Kidney (tissue), 14 donors: Measurements from ENCODE around the gene PHTF2. TPM values are rescaled to one million over a fixed set of nuclear protein-coding genes. Genes with fewer than 3 reads are reported as not detected.
A peak's percentile ranks its signal among the peaks of the same experiment; 100 is the strongest.

ENCODE experiments used
- DNase-seq, 5 donors: peaks; one replicate each; pipeline ENCODE4 v3.0.0-alpha.2; 2013 to 2020
- FAIRE-seq: peaks from 2 replicates; lab custom pipeline; 2012; peaks lifted over from hg19 to GRCh38; lab: Jason Lieb, UNC
- H3K27ac ChIP-seq, 2 donors: one replicate each; pipeline ENCODE4 v1.7.0; 2013; ENCODE audit warnings: low read depth in 2 of 2, low read length in 2 of 2, inconsistent platforms in 1 of 2
- H3K27me3 ChIP-seq: one replicate; pipeline ENCODE4 v1.7.1; 2013; ENCODE audit warnings: low read length, inconsistent platforms; ENCODE audit not compliant: control insufficient read depth, insufficient read depth
- H3K36me3 ChIP-seq, 3 donors: one replicate each; pipeline versions ENCODE4 v1.7.0 to v1.7.1; 2013; ENCODE audit warnings: low read length in 3 of 3, control low read depth in 1 of 3, inconsistent platforms in 1 of 3; ENCODE audit not compliant: insufficient read depth in 3 of 3, control insufficient read depth in 2 of 3
- H3K4me1 ChIP-seq, 3 donors: one replicate each; pipeline versions ENCODE4 v1.7.0 to v1.7.1; 2013; ENCODE audit warnings: low read length in 3 of 3, inconsistent platforms in 1 of 3, low read depth in 1 of 3; ENCODE audit not compliant: control insufficient read depth in 2 of 3, insufficient read depth in 2 of 3
- H3K4me3 ChIP-seq, 3 donors: one replicate each; pipeline versions ENCODE4 v1.7.0 to v1.8.1; 2013; ENCODE audit warnings: low read length in 3 of 3, control low read depth in 1 of 3, inconsistent platforms in 1 of 3
- H3K9ac ChIP-seq, 3 donors: one replicate each; pipeline versions ENCODE4 v1.7.0 to v1.7.1; 2013; ENCODE audit warnings: low read length in 3 of 3, control low read depth in 1 of 3, inconsistent platforms in 1 of 3
- H3K9me3 ChIP-seq, 3 donors: one replicate each; pipeline versions ENCODE4 v1.7.0 to v1.7.1; 2013; ENCODE audit warnings: low read length in 3 of 3, control low read depth in 1 of 3, inconsistent platforms in 1 of 3; ENCODE audit not compliant: control insufficient read depth in 2 of 3, insufficient read depth in 1 of 3
- intact Hi-C: fragments of 100-400 bp; cut with DNase I; formaldehyde crosslinking; loops from one replicate; pipeline ENCODE4 v1.11.1; 2022
- polyA plus RNA-seq: library from polyadenylated mRNA; stranded (reverse); fragments of 350-450 nt; fragmentation: Illumina TruSeq; extraction: RNeasy Lipid Tissue Mini Kit (QIAGEN cat#74804); gene quantifications from one replicate; pipeline ENCODE4 v1.2.3, GENCODE V29; 2014; ENCODE audit warnings: low read depth, low replicate concordance; ENCODE audit not compliant: insufficient read depth
- total RNA-seq: library from RNA; stranded (reverse); fragmentation: NEBNext Ultra II Directional; extraction: Animal tissue kit (Norgen Biotek cat#: 25700); gene quantifications from one replicate; pipeline ENCODE4 v1.2.1, GENCODE V29; 2021
- TF ChIP-seq, protein P1 (sequence below): IDR thresholded peaks from 3 replicates; pipeline ENCODE4 v1.5.1; 2012; ENCODE audit warnings: mild to moderate bottlenecking, moderate library complexity, borderline replicate concordance; ENCODE audit not compliant: insufficient read depth; ENCODE audit errors: extremely low read depth
- donor health status: control.
- donor health status: control.
- donor health status: control.
- donor health status: control.
- donor health status: control.
- donor health status: DM: yes; HTN: yes; CAD: no.
- donor health status: Normal renal cell carcinoma (clear cell type).

Gene PHTF2
- total and polyA plus RNA-seq, 2 donors from 2014 or later = 6.0 to 13.8 TPM

DNA sequence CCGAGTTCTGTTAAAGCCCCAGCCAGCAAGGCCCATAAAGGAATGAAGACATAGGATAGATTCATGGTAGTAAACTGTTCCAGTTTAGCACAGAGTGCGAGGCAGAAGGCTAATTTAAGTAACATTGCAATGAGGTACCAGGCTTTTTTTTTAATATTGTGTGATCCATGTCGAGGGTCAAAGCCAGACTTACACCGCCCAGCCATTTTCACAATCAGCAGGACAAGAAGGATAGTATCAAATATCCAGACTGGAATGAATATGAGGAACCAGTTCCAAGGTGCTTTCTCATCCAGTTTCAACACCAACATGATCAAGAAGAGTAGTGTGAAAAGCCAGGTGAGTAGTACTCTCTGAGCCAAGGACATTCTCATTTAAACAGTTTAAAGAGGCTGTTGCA, 4.6 kb upstream of the PHTF2 start:
- no peak for FAIRE-seq

DNA sequence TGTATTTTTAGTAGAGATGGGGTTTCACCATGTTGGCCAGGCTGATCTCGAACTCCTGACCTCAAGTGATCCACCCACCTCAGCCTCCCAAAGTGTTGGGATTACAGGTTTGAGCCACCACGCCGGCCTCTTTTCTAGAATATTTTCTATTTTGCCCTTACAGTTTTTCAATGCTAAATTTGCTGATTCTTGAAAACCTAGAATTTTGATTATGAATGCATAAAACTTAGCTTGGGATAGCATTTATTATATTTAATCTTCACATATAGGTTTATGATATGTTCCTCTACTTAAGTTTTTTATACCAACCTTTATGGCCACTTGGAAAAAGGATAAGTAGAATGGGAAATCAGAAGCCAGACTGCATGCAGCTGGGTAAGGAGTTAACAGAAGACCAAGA, 2.5 kb upstream of the PHTF2 start:
- no peaks in the 10 kb centered on the region for H3K9me3 ChIP-seq
- H3K4me3 ChIP-seq = no peak overlapping the region
- H3K27ac ChIP-seq = no peak overlapping the region
- H3K27me3 ChIP-seq = no peaks in the 10 kb centered on the region
- no peak for DNase-seq
- intact Hi-C loops = no loop called here
- FAIRE-seq = no peak
- H3K36me3 ChIP-seq = peaks cover 0 to 2% (median 0%) of the 10 kb centered on the region in 3 donors
- peaks cover 0 to 16% (median 3%) of the 10 kb centered on the region in 3 donors for H3K4me1 ChIP-seq
- H3K9ac ChIP-seq = peak overlapping the region in 1 of 3 donors; percentile 5
- TF ChIP-seq, protein P1, sequence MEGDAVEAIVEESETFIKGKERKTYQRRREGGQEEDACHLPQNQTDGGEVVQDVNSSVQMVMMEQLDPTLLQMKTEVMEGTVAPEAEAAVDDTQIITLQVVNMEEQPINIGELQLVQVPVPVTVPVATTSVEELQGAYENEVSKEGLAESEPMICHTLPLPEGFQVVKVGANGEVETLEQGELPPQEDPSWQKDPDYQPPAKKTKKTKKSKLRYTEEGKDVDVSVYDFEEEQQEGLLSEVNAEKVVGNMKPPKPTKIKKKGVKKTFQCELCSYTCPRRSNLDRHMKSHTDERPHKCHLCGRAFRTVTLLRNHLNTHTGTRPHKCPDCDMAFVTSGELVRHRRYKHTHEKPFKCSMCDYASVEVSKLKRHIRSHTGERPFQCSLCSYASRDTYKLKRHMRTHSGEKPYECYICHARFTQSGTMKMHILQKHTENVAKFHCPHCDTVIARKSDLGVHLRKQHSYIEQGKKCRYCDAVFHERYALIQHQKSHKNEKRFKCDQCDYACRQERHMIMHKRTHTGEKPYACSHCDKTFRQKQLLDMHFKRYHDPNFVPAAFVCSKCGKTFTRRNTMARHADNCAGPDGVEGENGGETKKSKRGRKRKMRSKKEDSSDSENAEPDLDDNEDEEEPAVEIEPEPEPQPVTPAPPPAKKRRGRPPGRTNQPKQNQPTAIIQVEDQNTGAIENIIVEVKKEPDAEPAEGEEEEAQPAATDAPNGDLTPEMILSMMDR = no peak

More for the DNA sequence above, 4.6 kb upstream of the PHTF2 start:
- no peak overlapping the region for H3K4me3 ChIP-seq
- H3K9me3 ChIP-seq = no peaks in the 10 kb centered on the region
- TF ChIP-seq, protein P1 = no peak
- H3K27ac ChIP-seq = no peak overlapping the region
- peaks cover 0 to 12% (median 0%) of the 10 kb centered on the region in 3 donors for H3K4me1 ChIP-seq
- no peak overlapping the region for H3K9ac ChIP-seq
- DNase-seq = peak in 1 of 5 donors; percentile 3
- intact Hi-C loops = no loop called here
- peaks cover 0 to 2% (median 0%) of the 10 kb centered on the region in 3 donors for H3K36me3 ChIP-seq
- no peaks in the 10 kb centered on the region for H3K27me3 ChIP-seq

DNA sequence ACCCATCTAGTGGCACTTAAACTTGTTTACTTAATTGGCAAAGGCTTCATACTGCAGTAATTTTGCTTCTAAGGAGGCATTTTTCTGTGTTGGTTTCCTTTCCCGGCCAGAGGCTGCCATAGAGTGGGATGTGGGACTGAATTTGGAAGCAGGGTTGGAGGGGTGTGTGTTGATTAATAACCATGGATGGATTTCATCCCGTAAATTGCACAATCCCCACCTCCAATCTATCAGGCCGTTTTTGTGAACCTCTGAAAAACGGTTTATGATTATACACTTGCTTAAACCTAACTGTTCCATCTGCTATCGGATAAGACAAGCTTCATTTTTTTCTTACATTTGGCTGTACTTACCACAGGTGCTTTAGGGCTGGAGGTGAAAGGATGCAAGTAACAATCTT, 1.6 kb upstream of the PHTF2 start:
- Histone ChIP-seq H3K27me3 (no peaks in the 10 kb centered on the region), H3K9ac (peak overlapping the region; percentile 87 to 94 (median 94)), H3K4me1 (peaks cover 0 to 16% (median 3%) of the 10 kb centered on the region in 3 donors), H3K9me3 (no peaks in the 10 kb centered on the region), H3K27ac (peak overlapping the region in 1 of 2 donors; percentile 30), H3K4me3 (peak overlapping the region; percentile 87 to 96 (median 94)), H3K36me3 (peaks cover 0 to 2% (median 0%) of the 10 kb centered on the region in 3 donors)
- intact Hi-C loops = no loop called here
- FAIRE-seq (no peak), DNase-seq (no peak)
- TF ChIP-seq, protein P1 = no peak
